ENCODE data around the gene MAP3K2.
"Not testable (repeated sequence)": the region's sequence is repeated elsewhere in the genome, so short reads cannot be mapped to it uniquely, and the experiment has no call there.

The MAP3K2 gene

DNA sequence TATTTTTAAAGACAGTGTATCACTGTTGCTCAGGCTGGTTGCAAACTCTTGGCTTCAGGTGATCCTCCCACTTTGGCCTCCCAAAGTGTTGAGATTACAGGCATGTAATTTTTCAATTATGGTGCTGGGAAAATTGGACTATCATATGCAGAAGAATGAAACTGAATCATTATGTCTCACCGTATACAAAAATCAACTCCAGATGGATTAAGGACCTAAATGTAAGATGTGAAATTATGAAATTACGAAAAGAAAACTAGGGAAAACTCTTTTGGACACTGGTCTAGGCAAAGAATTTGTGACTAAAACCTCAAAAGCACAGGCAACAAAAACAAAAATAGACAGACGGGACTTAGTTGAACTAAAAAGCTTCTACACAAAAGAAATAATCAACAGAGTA, 31.2 kb downstream of the MAP3K2 start:
- Histone ChIP-seq H3K9me3 (ENCODE audit: low read length) (peaks cover 15% of the 10 kb centered on the region), H2AFZ (ENCODE audit: low read depth, low read length) (no peak overlapping the region), H3K36me3 (ENCODE audit: insufficient read depth, low read length) (no peaks in the 10 kb centered on the region), H3K27me3 (ENCODE audit: insufficient read depth, low read length) (no peaks in the 10 kb centered on the region), H3K4me3 (ENCODE audit: low read length) (no peak overlapping the region), H3K4me1 (ENCODE audit: insufficient read depth, low read length) (no peaks in the 10 kb centered on the region)

DNA sequence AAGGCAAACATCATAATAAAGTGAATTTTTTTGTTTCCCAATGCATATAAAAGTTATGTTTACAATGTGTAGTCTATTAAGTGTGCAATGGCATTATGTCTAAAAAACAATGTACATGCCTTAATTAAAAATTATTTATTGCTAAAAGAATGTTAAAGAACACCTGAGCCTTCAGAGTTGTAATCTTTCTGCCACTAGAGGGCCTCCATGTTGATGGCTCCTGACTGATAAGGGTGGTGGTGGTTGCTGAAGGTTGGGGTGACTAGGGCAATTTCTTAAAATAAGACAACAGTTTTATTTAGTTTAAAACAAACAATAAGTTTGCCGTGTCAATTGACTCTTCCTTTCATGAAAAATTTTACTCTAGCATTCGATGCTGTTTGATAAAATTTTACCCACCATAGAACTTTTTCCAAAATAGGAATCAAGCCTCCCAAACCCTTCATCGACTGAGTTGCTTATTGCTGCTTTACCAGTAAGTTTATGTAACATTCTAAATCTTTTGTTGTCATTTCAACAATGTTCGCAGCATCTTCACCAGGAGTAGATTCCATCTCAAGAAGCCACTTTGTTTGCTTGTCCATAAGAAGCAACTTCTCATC, 32.3 kb downstream of the MAP3K2 start:
- no peaks in the 10 kb centered on the region for H3K36me3 ChIP-seq (ENCODE audit: insufficient read depth, low read length)
- H2AFZ ChIP-seq (ENCODE audit: low read depth, low read length) = no peak overlapping the region
- peaks cover 13% of the 10 kb centered on the region for H3K9me3 ChIP-seq (ENCODE audit: low read length)
- H3K4me1 ChIP-seq (ENCODE audit: insufficient read depth, low read length) = no peaks in the 10 kb centered on the region
- H3K4me3 ChIP-seq (ENCODE audit: low read length) = no peak overlapping the region
- H3K27me3 ChIP-seq (ENCODE audit: insufficient read depth, low read length) = no peaks in the 10 kb centered on the region

DNA sequence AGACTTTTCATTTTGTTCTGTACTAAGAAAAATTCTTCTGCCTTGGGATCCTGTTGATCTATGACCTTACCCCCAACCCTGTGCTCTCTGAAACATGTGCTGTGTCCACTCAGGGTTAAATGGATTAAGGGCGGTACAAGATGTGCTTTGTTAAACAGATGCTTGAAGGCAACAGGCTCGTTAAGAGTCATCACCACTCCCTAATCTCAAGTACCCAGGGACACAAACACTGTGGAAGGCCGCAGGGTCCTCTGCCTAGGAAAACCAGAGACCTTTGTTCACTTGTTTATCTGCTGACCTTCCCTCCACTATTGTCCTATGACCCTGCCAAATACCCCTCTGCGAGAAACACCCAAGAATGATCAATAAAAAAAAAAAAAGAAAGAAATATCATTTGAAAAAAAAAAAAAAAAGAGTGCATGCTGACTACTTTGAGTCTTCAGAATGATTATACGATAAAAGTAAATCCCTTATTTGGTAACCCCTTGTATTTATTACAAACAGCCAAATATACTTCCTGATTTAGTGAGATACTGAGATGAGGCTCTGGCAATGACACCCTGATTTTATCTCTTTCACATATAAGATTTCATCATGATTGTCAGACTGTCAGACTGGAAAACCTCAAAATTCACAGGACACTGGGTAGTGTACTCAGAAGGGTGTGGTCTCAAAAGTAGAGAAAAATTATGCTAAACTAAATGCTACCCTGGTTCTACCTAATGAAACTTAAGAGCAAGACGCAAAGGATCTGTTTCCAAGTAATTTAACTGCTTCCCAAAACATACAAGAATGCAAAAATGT, 33.7 kb downstream of the MAP3K2 start:
- not testable (repeated sequence) for H3K4me1 ChIP-seq (ENCODE audit: insufficient read depth, low read length); H3K27me3 ChIP-seq (ENCODE audit: insufficient read depth, low read length); H3K4me3 ChIP-seq (ENCODE audit: low read length); H3K36me3 ChIP-seq (ENCODE audit: insufficient read depth, low read length); H2AFZ ChIP-seq (ENCODE audit: low read depth, low read length)
- peaks cover 13% of the 10 kb centered on the region for H3K9me3 ChIP-seq (ENCODE audit: low read length)

DNA sequence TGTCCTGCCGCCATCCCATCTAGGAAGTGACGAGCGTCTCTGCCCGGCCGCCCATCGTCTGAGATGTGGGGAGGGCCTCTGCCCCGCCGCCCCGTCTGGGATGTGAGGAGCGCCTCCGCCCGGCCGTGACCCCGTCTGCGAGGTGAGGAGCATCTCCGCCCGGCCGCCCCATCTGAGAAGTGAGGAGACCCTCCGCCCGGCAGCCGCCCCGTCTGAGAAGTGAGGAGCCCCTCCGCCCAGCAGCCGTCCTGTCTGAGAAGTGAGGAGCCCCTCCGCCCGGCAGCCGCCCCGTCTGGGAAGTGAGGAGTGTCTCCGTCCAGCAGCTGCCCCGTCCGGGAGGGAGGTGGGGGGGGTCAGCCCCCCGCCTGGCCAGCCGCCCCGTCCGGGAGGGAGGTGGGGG, 34.6 kb downstream of the MAP3K2 start:
- H3K36me3 ChIP-seq (ENCODE audit: insufficient read depth, low read length); H2AFZ ChIP-seq (ENCODE audit: low read depth, low read length); H3K4me1 ChIP-seq (ENCODE audit: insufficient read depth, low read length); H3K27me3 ChIP-seq (ENCODE audit: insufficient read depth, low read length); H3K4me3 ChIP-seq (ENCODE audit: low read length): not testable (repeated sequence)
- peaks cover 13% of the 10 kb centered on the region for H3K9me3 ChIP-seq (ENCODE audit: low read length)

DNA sequence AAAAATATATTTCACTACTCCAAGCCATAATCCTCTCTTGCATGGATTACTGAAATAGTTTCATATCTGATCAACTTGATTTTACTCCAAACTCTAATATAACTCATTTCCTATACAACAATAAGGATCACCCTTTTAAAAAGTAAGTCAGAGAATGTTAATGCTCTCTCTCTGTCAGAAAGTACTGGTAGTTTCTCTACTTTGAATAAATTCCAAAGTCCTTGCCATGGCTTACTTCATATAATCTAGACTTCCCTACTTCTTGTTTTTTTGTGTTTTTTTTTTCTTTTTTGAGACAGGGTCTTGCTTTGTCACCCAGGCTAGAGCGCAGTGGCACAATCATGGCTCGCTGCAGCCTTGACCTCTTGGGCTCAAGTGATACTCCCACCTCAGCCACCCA, 36.2 kb downstream of the MAP3K2 start:
- Histone ChIP-seq H3K4me1 (ENCODE audit: insufficient read depth, low read length) (no peaks in the 10 kb centered on the region), H3K36me3 (ENCODE audit: insufficient read depth, low read length) (peaks cover 2% of the 10 kb centered on the region), H3K9me3 (ENCODE audit: low read length) (peaks cover 10% of the 10 kb centered on the region), H3K4me3 (ENCODE audit: low read length) (no peak overlapping the region), H2AFZ (ENCODE audit: low read depth, low read length) (no peak overlapping the region), H3K27me3 (ENCODE audit: insufficient read depth, low read length) (no peaks in the 10 kb centered on the region)

DNA sequence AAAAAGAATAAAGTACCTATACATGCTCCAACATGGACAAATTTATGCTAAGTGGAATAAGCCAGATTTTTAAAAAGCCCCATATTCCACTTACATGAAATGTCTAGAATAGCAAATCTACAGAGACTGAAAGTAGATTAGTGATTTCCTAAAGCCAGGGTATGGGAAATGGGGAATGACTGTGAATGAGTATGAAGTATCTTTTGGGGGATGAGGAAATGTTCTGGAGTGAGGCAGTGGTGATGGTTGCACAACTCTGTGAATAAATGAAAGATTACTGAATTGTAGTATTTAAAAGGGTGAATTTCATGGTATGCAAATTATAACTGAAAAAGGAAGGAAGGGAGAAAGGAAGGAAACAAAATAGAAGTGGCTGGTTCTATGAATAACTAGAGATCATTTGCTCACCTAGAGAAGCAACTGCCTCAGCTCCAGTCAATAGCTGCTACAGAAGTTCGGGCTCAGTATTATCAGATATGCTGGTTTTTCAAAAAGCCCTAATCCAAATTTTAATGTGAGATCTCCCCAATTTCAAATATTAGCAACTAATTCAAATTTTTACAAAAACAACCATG, 39.3 kb downstream of the MAP3K2 start:
- peaks cover 5% of the 10 kb centered on the region for H3K9me3 ChIP-seq (ENCODE audit: low read length)
- no peaks in the 10 kb centered on the region for H3K4me1 ChIP-seq (ENCODE audit: insufficient read depth, low read length)
- no peaks in the 10 kb centered on the region for H3K27me3 ChIP-seq (ENCODE audit: insufficient read depth, low read length)
- no peak overlapping the region for H2AFZ ChIP-seq (ENCODE audit: low read depth, low read length)
- H3K36me3 ChIP-seq (ENCODE audit: insufficient read depth, low read length) = peaks cover 2% of the 10 kb centered on the region
- H3K4me3 ChIP-seq (ENCODE audit: low read length) = no peak overlapping the region

DNA sequence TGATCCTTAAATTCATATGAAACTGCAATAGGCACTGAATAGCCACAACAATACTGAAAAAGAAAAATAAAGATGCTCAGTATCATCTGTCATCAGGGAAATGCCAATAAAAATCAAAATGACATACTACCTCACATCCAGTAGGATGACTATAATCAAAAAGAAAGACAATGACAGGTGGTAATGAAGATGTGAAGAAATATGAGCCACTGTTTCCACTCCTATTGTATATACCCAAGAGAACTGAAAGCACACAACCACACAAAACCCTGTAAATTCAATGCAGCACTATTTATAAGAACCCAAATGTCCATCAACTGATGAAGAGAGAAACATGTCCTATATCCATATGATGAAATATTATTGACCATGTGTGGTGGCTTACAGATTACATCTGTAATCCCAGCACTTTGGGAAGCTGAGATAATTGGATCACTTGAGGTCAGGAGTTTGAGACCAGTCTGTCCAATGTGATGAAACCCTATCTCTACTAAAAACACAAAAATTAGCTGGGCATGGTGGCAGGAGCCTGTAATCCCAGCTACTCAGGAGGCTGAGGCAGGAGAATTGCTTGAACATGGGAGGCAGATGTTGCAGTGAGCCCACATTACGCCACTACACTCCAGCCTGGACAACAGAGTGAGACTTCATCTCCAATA, 39.9 kb downstream of the MAP3K2 start:
- peaks cover 2% of the 10 kb centered on the region for H3K36me3 ChIP-seq (ENCODE audit: insufficient read depth, low read length)
- peaks cover 5% of the 10 kb centered on the region for H3K9me3 ChIP-seq (ENCODE audit: low read length)
- no peaks in the 10 kb centered on the region for H3K27me3 ChIP-seq (ENCODE audit: insufficient read depth, low read length)
- no peaks in the 10 kb centered on the region for H3K4me1 ChIP-seq (ENCODE audit: insufficient read depth, low read length)
- no peak overlapping the region for H2AFZ ChIP-seq (ENCODE audit: low read depth, low read length)
- no peak overlapping the region for H3K4me3 ChIP-seq (ENCODE audit: low read length)

DNA sequence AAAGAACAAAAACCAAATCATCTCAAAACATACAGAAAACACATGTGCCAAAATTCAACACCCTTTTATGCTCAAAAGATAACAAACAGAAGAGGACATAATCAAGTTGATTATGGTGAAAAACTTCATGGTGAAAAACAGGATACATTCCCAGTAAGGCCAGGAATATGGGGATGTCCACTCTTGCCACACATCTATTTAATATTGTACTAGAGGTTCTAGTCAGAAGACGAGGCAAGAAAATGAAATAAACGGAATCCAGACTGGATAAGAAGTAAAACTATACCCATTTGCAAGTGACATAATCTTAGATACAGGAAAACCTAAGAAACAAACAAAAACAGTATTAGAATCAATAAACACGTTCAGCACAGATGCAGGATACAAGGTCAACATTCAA, 40.8 kb downstream of the MAP3K2 start:
- Histone ChIP-seq H3K9me3 (ENCODE audit: low read length) (peaks cover 5% of the 10 kb centered on the region), H3K4me1 (ENCODE audit: insufficient read depth, low read length) (no peaks in the 10 kb centered on the region), H3K4me3 (ENCODE audit: low read length) (no peak overlapping the region), H2AFZ (ENCODE audit: low read depth, low read length) (no peak overlapping the region), H3K36me3 (ENCODE audit: insufficient read depth, low read length) (peaks cover 7% of the 10 kb centered on the region), H3K27me3 (ENCODE audit: insufficient read depth, low read length) (no peaks in the 10 kb centered on the region)

DNA sequence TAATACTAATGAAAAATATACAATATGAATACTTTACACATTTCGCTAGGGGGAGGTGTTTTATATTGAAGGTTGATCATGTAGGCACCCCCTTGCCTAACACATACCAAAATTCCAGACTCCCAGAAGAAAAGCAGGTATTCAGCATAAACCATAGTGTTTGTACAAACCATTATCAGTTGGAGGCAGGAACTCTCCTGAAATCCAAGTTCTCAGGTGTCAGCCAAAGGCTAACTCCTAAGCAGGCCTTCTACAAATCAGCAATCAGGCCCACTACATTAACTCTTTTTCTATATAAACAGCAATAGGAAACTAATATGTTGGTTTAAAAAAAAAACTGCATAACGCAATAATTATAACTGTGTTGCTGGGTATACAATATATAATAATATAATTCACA, 44.5 kb downstream of the MAP3K2 start:
- H2AFZ ChIP-seq (ENCODE audit: low read depth, low read length) = no peak overlapping the region
- no peaks in the 10 kb centered on the region for H3K27me3 ChIP-seq (ENCODE audit: insufficient read depth, low read length)
- H3K36me3 ChIP-seq (ENCODE audit: insufficient read depth, low read length) = peaks cover 18% of the 10 kb centered on the region
- H3K4me3 ChIP-seq (ENCODE audit: low read length) = no peak overlapping the region
- peaks cover 2% of the 10 kb centered on the region for H3K9me3 ChIP-seq (ENCODE audit: low read length)
- H3K4me1 ChIP-seq (ENCODE audit: insufficient read depth, low read length) = no peaks in the 10 kb centered on the region

DNA sequence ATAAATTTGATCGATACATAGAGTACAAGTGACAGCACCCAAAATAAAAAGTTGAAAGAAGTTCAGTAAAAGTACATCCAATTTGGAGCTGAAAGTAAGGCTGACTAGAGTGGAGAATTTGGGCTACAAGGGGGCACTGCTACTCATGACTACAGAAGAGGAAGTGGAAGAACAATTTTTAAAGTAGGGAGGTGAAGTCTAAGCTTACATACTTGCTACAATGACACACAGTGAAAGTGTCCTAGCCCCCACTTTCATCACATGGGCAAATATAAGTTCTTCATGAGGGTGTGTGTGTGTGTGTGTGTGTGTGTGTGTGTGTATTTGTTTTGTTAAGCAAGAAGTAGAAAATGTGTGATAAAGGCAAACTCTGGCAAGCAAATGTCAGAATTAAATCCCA, 45.7 kb downstream of the MAP3K2 start:
- Histone ChIP-seq H3K9me3 (ENCODE audit: low read length) (peaks cover 2% of the 10 kb centered on the region), H3K4me1 (ENCODE audit: insufficient read depth, low read length) (no peaks in the 10 kb centered on the region), H3K4me3 (ENCODE audit: low read length) (no peak overlapping the region), H2AFZ (ENCODE audit: low read depth, low read length) (no peak overlapping the region), H3K27me3 (ENCODE audit: insufficient read depth, low read length) (no peaks in the 10 kb centered on the region), H3K36me3 (ENCODE audit: insufficient read depth, low read length) (peaks cover 26% of the 10 kb centered on the region)

DNA sequence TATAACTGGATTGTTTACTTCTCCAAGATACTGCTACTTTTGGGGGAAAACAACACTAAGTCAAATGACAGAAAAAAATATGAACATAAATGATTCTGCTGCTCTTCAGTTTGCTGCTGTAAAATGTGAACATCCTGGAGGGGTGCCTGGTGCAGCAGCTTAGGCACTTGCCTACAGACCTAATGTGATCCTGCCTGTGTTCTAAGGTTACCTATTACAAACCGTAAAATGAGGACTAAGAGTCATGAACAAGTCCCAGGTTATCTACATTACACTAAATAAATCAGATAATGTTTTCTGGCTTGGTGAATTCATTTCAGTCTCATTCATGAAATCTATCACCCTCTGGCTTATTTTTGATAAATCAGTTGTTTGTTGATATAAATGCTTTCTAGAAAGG, 55.4 kb downstream of the MAP3K2 start:
- Histone ChIP-seq H3K27me3 (ENCODE audit: insufficient read depth, low read length) (no peaks in the 10 kb centered on the region), H2AFZ (ENCODE audit: low read depth, low read length) (no peak overlapping the region), H3K9me3 (ENCODE audit: low read length) (no peaks in the 10 kb centered on the region), H3K4me3 (ENCODE audit: low read length) (no peak overlapping the region), H3K36me3 (ENCODE audit: insufficient read depth, low read length) (peaks cover 38% of the 10 kb centered on the region), H3K4me1 (ENCODE audit: insufficient read depth, low read length) (no peaks in the 10 kb centered on the region)

DNA sequence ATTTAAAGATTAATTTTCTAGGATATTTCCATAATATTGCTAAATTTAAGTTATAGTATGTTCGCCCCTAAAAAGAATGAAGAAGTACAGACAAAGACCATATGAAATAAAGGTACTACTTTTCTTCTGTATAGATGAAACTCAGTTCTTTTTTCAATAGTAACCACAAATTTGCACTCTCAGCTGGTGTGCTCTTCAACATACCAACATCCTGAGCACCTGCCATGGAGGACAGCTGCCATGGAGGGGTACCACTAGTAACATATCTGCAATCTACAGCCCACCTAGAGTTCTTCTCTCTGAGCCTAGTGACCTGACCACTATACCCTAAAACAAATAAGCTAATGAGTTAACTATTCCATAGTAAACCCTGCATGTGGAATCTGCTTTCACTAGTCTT, 57.0 kb downstream of the MAP3K2 start:
- H3K36me3 ChIP-seq (ENCODE audit: insufficient read depth, low read length) = peaks cover 40% of the 10 kb centered on the region
- no peak overlapping the region for H2AFZ ChIP-seq (ENCODE audit: low read depth, low read length)
- H3K4me1 ChIP-seq (ENCODE audit: insufficient read depth, low read length) = no peaks in the 10 kb centered on the region
- H3K27me3 ChIP-seq (ENCODE audit: insufficient read depth, low read length) = no peaks in the 10 kb centered on the region
- no peak overlapping the region for H3K4me3 ChIP-seq (ENCODE audit: low read length)
- H3K9me3 ChIP-seq (ENCODE audit: low read length) = no peaks in the 10 kb centered on the region

DNA sequence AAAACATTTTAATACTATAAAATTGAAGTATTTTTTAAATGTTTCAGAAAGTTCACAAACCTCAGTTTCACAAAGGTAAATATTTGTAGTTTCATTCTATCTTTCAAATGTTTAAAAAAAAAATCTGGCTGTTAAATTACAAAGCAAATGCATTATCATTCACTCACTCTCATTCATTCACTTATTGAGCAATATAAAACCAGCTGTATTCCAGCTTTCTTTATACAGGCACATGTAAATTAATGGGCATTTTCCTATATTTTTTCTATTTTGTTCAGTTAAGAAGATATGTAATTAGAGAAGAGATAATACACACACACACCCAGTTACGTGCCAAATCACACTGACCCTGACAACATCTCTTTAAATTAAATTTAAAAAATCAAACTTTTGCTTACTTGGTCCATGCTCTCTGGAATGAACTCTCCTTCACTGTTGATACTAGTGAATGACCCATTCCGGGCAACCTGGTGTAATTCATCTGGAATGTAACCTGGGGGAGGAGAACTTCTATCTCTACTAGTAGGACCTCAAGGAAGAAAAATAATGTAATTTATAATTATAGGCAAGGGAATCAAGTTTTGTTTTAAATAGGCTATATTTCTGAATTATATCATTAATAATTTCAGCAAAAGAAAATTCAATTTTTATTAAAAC, 61.4 kb downstream of the MAP3K2 start:
- no peaks in the 10 kb centered on the region for H3K4me1 ChIP-seq (ENCODE audit: insufficient read depth, low read length)
- no peaks in the 10 kb centered on the region for H3K9me3 ChIP-seq (ENCODE audit: low read length)
- H2AFZ ChIP-seq (ENCODE audit: low read depth, low read length) = no peak overlapping the region
- no peaks in the 10 kb centered on the region for H3K27me3 ChIP-seq (ENCODE audit: insufficient read depth, low read length)
- peaks cover 49% of the 10 kb centered on the region for H3K36me3 ChIP-seq (ENCODE audit: insufficient read depth, low read length)
- H3K4me3 ChIP-seq (ENCODE audit: low read length) = no peak overlapping the region

Data from neuron (in vitro differentiated cells).